Renal cortex interstitium (tissue), 11 donors: ENCODE results near the gene NTRK2. TPM values are rescaled to one million over a fixed set of nuclear protein-coding genes. Genes with fewer than 3 reads are reported as not detected.

Experiments
- DNase-seq, 11 donors: peaks; one replicate each; pipeline ENCODE4 v3.0.0-alpha.2; 2013; ENCODE audit warnings: low read depth in 9 of 11, low spot score in 4 of 11; ENCODE audit errors: extremely low read depth in 1 of 11
- polyA plus RNA-seq, 3 donors: library from polyadenylated mRNA; unstranded; fragments of 120-200 nt; gene quantifications; one replicate each; pipeline ENCODE4 v1.2.1, GENCODE V29; 2013; ENCODE audit not compliant: insufficient read length in 3 of 3

The NTRK2 gene
- polyA plus RNA-seq, 3 donors, result 95.7 to 134 (median 114) TPM

DNA sequence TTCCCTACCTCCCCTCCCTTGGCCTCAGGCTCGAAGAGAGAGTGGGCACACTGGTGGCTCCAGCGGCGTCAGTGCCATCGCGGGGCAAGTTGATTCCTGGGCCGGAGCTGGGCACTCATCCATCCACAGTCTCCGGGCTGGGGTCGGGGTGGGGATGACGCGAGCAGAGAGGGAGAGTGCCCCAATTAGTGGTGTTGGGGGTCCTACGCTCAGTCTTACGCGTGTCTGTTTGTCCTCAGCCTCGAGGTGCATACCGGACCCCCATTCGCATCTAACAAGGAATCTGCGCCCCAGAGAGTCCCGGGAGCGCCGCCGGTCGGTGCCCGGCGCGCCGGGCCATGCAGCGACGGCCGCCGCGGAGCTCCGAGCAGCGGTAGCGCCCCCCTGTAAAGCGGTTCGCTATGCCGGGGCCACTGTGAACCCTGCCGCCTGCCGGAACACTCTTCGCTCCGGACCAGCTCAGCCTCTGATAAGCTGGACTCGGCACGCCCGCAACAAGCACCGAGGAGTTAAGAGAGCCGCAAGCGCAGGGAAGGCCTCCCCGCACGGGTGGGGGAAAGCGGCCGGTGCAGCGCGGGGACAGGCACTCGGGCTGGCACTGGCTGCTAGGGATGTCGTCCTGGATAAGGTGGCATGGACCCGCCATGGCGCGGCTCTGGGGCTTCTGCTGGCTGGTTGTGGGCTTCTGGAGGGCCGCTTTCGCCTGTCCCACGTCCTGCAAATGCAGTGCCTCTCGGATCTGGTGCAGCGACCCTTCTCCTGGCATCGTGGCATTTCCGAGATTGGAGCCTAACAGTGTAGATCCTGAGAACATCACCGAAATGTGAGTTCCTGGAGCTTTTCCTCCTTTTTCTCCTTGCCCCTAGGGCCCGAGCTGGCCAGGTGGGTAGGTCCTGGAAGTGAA lies 861 bp downstream of the NTRK2 start:
- DNase-seq, result no peak

- DNase-seq, result no peak
Observed at GRCh38 chr9:84671586-84672521, 2.3 kb downstream of the NTRK2 start.

DNA sequence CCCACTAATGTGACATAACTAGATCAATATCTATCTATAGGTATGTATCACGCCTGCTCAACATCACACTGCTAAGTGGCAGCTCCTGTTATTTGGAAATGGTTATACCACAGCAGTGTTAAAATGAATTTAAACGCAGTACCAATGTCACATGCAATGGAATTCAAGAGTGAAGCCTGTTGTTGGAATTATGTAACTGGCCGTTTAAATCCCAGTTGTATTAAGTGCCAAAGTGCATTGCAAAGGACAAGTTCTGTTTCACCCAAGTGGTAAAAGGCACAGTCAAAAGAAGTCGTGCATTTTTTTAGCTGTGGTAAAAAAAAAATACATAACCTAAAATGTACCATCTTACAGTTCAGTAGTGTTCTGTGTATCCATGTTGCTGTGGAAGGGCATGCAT lies 4.3 kb downstream of the NTRK2 start:
- no peak for DNase-seq

DNA sequence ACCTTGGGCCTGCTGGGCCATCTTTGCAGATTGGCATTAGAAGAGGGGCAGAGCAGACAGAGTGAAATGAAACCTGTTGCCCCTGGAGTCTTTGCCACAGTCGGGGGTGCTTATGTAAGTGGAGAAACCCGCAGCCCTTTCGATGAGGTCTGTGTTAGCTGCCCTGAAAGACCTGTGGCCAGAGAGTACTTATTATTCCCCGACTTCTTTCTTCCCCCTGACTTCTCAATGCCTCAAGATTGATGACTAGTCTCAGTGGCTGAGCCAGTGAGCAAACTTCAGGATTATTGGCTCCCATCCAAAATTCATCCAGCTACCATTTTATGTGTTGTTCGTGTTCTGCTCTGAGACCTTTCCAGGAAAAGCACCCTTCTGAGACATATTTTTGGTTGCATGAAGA lies 7.6 kb downstream of the NTRK2 start:
- no peak for DNase-seq

DNA sequence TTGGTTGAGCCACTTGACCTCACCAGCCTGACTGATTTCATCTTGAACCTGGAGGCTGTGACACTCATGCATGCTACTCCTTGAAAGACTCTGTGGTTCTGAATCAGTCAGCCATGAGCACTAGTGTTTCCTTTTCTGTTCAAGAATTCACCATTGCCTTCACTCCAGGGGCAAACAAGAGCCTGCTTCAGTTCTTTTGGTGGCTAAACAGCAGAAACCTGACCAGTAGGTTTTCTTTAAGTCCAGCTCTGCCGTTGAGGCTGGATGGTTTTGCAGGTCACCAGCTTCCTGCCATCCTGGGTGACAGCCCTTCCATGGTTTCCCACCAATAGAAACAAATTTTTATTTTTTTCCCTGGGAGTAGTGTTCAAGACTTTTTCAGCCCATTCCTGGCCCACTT lies 10.0 kb downstream of the NTRK2 start:
- no peak for DNase-seq

- DNase-seq, result no peak
Observed at GRCh38 chr9:84681516-84682285, 12.2 kb downstream of the NTRK2 start.

- DNase-seq, result no peak
Observed at GRCh38 chr9:84686068-84686467, 16.5 kb downstream of the NTRK2 start.

- DNase-seq, result no peak
Observed at GRCh38 chr9:84688956-84689355, 19.4 kb downstream of the NTRK2 start.

DNA sequence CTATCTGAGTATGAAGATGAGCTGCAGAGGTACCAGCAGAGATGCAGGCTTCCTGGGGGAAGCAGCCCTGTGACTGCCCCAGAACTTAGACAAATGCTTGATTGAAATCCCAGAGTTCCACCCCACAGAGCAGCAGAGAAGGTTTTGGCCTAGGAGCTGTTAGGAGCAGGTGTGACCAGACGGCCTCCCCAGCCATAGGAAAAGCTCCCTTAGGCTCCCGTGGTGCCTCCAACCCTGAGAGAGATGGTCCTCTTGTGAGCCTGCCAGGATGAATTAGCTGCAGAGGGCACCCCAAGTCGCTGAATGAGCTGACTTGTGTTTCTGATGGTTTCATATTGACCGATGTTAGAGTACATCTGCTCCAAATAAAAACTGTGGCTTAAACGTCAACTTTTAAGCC lies 22.1 kb downstream of the NTRK2 start:
- no peak for DNase-seq

DNA sequence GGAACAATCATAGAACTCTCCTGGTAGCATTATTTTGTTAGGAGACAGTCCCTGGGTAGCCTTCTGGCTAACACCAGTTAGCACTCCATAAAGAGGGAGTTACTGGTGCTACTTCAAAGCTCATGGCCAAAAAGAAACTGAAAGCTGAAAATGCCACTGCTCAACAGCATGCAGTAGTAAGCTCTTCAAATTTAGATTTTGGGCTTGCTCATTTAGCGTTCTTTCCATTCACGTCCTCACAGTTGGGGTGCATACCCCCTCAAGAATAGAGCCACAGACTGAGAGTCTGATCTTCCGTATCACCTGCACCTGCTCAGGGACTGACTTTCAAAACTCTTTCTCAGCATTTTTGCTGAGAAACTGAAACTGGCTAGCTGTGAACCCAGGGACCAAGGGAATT lies 24.7 kb downstream of the NTRK2 start:
- DNase-seq, result no peak

GRCh38 chr9:84697042-84697441 lies 27.5 kb downstream of the NTRK2 start:
- no peak for DNase-seq

GRCh38 chr9:84697509-84698114 lies 28.1 kb downstream of the NTRK2 start:
- peak in 9 of 11 donors; percentile 44 to 63 (median 51) for DNase-seq

DNA sequence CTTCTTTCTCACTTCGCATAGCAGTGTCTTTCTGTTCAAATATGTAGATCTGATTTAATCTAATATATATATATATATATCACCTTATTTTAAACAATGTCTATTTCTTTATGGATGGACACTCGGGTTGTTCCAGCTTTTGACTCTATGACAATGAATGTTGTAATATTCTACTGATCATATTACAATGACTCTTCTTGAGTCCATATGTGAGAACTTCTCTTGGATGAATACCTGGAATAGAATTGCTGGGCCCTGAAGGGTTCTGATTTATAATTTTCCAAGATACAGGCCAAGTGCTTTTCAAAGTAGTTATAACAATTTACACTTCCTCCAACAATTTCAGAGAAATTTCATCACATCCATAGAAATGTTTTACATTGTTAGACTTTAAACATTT lies 28.8 kb downstream of the NTRK2 start:
- DNase-seq, result no peak

DNA sequence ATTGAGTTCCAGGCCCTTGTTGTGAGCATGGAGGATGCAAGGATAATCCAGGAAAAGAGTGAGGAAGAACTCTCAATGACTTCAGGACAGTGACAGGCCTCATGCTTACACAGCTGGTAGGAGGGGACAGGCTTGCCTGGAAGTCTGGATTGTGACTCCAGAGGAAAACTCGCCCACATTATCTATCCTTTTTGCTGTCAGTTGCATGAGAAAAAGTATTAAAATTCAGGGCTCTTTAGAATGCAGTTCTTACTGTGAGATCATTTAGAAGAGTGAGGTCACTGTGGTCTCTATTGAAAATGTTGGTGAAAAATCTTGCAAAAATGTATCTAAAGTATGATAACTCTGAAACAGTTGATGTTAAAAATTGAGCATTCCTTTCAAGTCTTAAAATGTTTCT lies 30.5 kb downstream of the NTRK2 start:
- no peak for DNase-seq

DNA sequence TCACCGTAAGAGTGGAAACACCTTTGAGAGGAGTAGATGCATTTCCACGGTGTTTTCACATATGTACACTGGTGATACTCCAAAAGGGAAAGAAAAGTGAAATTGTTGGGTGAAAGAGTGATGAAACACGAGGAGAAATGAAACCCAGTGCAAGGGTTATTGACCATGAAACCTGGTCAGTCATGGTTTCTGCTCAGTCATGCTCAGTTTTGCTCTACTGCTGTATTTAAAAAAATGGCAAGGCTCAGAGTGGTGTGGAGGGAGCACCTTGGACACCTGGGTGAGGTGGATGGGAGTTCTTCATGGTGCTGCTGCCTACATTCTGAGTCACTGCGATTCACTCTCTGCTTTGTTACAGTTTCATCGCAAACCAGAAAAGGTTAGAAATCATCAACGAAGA lies 32.3 kb downstream of the NTRK2 start:
- no peak for DNase-seq

DNA sequence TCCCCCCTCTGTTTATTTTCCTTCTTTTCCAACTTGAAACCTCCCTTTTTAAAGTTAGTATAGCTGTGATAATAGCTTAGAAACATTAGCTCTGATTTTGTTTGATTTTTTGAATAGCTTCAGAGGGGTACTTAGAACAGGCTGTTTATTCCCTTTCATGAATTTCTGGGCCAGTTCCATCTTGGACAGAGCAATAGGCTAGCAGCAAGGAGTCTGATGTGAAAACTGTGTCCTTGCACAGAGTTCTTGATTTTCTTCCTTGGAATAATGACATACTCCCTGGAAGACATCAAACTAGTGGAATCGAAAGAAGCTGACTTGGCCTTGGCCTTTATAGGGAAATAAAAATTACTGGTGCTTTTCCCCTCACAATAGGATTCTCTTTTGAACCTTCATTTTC lies 32.9 kb downstream of the NTRK2 start:
- no peak for DNase-seq

DNA sequence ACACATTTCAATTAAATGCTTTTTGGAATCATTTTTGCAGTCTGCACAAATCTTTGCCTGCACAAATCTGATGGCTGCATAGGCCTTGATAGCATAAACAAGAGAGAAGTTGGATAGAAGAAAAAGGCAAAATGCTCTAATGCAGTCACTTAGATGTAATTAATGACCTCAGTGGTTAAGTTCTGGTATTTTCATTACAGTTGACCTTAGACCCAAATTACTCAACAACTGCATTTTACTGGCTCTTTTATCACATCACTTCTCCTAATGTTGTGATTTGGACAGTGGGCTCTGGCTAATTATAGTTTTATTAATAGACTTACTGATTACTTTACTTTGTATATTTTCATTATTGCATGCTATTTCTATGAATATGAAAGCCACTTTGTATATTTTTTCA lies 34.3 kb downstream of the NTRK2 start:
- DNase-seq, result peak; percentile 20 to 60 (median 33)

GRCh38 chr9:84705128-84705527 lies 35.6 kb downstream of the NTRK2 start:
- DNase-seq, result no peak

- DNase-seq, result no peak
Observed at GRCh38 chr9:84708400-84708799, 38.9 kb downstream of the NTRK2 start.
